HCT116 (cell line): ENCODE data around the gene PCSK9. TPM values are rescaled to one million over a fixed set of nuclear protein-coding genes. Genes with fewer than 3 reads are reported as not detected.

ENCODE experiments used
- ATAC-seq: fragments of 200-7000 bp; cut with Tn5 transposase; 2 replicates; pipeline ENCODE4 v1.9.1; 2020; ENCODE audit warnings: mild to moderate bottlenecking, moderate library complexity
- BruUV-seq: library from RNA; stranded (reverse); fragments of 400-500 nt; replicated peaks from 2 replicates; lab custom pipeline; 2021; lab: Mats Ljungman, UMichigan
- CTCF ChIA-PET: fragments of 300-600 bp; sonication (Branson Sonifier 250); formaldehyde crosslinking; loops from one replicate; lab custom pipeline; 2021; ENCODE audit warnings: antibody characterized with exemption; lab: Charles Lee
- POLR2A ChIA-PET: fragments of 300-600, 350-600 bp; sonication (Branson Sonifier 250); formaldehyde crosslinking; loops from one replicate; lab custom pipeline; 2021; ENCODE audit warnings: antibody characterized with exemption; lab: Charles Lee
- RAD21 ChIA-PET, 2 experiments: fragments of 300-600 bp; sonication (Branson Sonifier 250); formaldehyde crosslinking; loops; one replicate each; lab custom pipeline; 2023; ENCODE audit warnings: low total read pairs in 2 of 2; ENCODE audit not compliant: uncharacterized antibody in 2 of 2, unreplicated experiment in 2 of 2, low non-redundant PET in 1 of 2; lab: Charles Lee
- DNase-seq: peaks from one replicate; pipeline ENCODE4 v3.0.0-alpha.2; 2010; ENCODE audit warnings: low read depth, low spot score
- H2AFZ ChIP-seq: fragments of 200-600 bp; shearing (Covaris generic), sonication (generic); 2 replicates; pipeline ENCODE4 v1.6.1; 2017; ENCODE audit warnings: low read depth, mixed run types, mixed read lengths, antibody characterized with exemption, low read length; ENCODE audit not compliant: poor library complexity, severe bottlenecking
- H3K27ac ChIP-seq: 2 replicates; pipeline ENCODE4 v1.5.1; 2012; ENCODE audit warnings: low read depth, low read length
- H3K27me3 ChIP-seq: fragments of 200-600 bp; sonication (generic); 2 replicates; pipeline ENCODE4 v1.6.1; 2016; ENCODE audit warnings: mixed run types, low read length, mixed read lengths; ENCODE audit not compliant: insufficient read depth
- H3K36me3 ChIP-seq, 2 experiments: fragments of 200-500 bp in 1 of 2; fragments of 200-600 bp in 1 of 2; sonication (Bioruptor generic) in 1 of 2; sonication (generic) in 1 of 2; 2 replicates each; pipeline versions ENCODE4 v1.5.1 to v1.6.1; 2014 to 2016; ENCODE audit warnings: low read length in 2 of 2, inconsistent platforms in 1 of 2, mixed read lengths in 1 of 2, mixed run types in 1 of 2; ENCODE audit not compliant: insufficient read depth in 2 of 2, control insufficient read depth in 1 of 2
- H3K4me1 ChIP-seq, 2 experiments: fragments of 200-600 bp in 1 of 2; sonication (generic) in 1 of 2; 2 replicates each; pipeline versions ENCODE4 v1.5.1 to v1.6.1; 2012 to 2017; ENCODE audit warnings: low read length in 2 of 2, inconsistent platforms in 1 of 2, mild to moderate bottlenecking in 1 of 2, mixed read lengths in 1 of 2, mixed run types in 1 of 2, moderate library complexity in 1 of 2; ENCODE audit not compliant: insufficient read depth in 2 of 2, control insufficient read depth in 1 of 2
- H3K4me2 ChIP-seq: fragments of 200-600 bp; sonication (generic); 2 replicates; pipeline ENCODE4 v1.6.1; 2017; ENCODE audit warnings: mixed run types, low read length, mixed read lengths
- H3K4me3 ChIP-seq, 2 experiments: fragments of 200-600 bp in 1 of 2; sonication (generic) in 1 of 2; replicated peaks in 1 of 2; 2 replicates each; pipeline ENCODE4 v1.5.1; 2011 to 2016; ENCODE audit warnings: low read length in 2 of 2, control low read depth in 1 of 2, low read depth in 1 of 2, mild to moderate bottlenecking in 1 of 2, mixed read lengths in 1 of 2, mixed run types in 1 of 2
- H3K79me2 ChIP-seq: fragments of 200-600 bp; sonication (generic); 2 replicates; pipeline ENCODE4 v1.6.1; 2017; ENCODE audit warnings: mild to moderate bottlenecking, mixed run types, low read length, moderate library complexity, mixed read lengths; ENCODE audit not compliant: insufficient read depth
- H3K9ac ChIP-seq: fragments of 200-600 bp; sonication (generic); 2 replicates; pipeline ENCODE4 v1.6.1; 2016; ENCODE audit warnings: low read length, mixed read lengths
- H3K9me2 ChIP-seq: fragments of 200-600 bp; sonication (generic), shearing (Covaris generic); 2 replicates; pipeline ENCODE4 v1.6.1; 2017; ENCODE audit warnings: mixed run types, mild to moderate bottlenecking, moderate library complexity; ENCODE audit not compliant: insufficient read depth
- H3K9me3 ChIP-seq, 2 experiments: fragments of 200-500 bp in 1 of 2; fragments of 200-600 bp in 1 of 2; sonication (Bioruptor generic) in 1 of 2; sonication (generic) in 1 of 2; 2 replicates each; pipeline ENCODE4 v1.6.1; 2014 to 2017; ENCODE audit warnings: low read length in 2 of 2, mixed read lengths in 2 of 2, inconsistent platforms in 1 of 2, low read depth in 1 of 2, mild to moderate bottlenecking in 1 of 2, mixed run types in 1 of 2, moderate library complexity in 1 of 2; ENCODE audit not compliant: control insufficient read depth in 1 of 2, insufficient read depth in 1 of 2
- H4K20me1 ChIP-seq: fragments of 200-600 bp; sonication (generic), shearing (Covaris generic); 2 replicates; pipeline ENCODE4 v1.6.1; 2017; ENCODE audit warnings: mixed run types, mild to moderate bottlenecking, moderate library complexity; ENCODE audit not compliant: insufficient read depth
- CEBPB ChIP-seq: IDR thresholded peaks from 2 replicates; pipeline ENCODE4 v1.6.1; 2012; ENCODE audit warnings: low read depth
- ELF1 ChIP-seq: IDR thresholded peaks from 2 replicates; pipeline ENCODE4 v1.6.1; 2012; ENCODE audit warnings: low read depth, borderline replicate concordance
- JUND ChIP-seq: IDR thresholded peaks from 2 replicates; pipeline ENCODE4 v1.6.1; 2012
- RAD21 ChIP-seq: IDR thresholded peaks from 2 replicates; pipeline ENCODE4 v1.6.1; 2012; ENCODE audit warnings: low read depth, mild to moderate bottlenecking
- SIN3A ChIP-seq: IDR thresholded peaks from 2 replicates; pipeline ENCODE4 v1.6.1; 2012; ENCODE audit warnings: low read depth
- ZFX ChIP-seq: fragments of 450-650 bp; IDR thresholded peaks from 2 replicates; pipeline ENCODE4 v1.6.1; 2017
- intact Hi-C: fragments of 100-400 bp; cut with micrococcal nuclease; formaldehyde crosslinking; loops from 2 replicates; pipeline ENCODE4 v1.10.0; 2022
- total RNA-seq: library from RNA; stranded (reverse); gene quantifications from one replicate; pipeline ENCODE4 v1.2.1, GENCODE V29; 2021; ENCODE audit not compliant: unreplicated experiment
- TF ChIP-seq, protein P1 (sequence below): IDR thresholded peaks from 2 replicates; pipeline ENCODE4 v1.6.1; 2011; ENCODE audit warnings: mild to moderate bottlenecking, low read length, moderate library complexity; ENCODE audit not compliant: insufficient replicate concordance; ENCODE audit errors: extremely low read depth
- TF ChIP-seq, protein P2 (sequence below): IDR thresholded peaks from 2 replicates; pipeline ENCODE4 v1.6.1; 2012
- TF ChIP-seq, protein P3 (sequence below): IDR thresholded peaks from 2 replicates; pipeline ENCODE4 v1.6.1; 2012

The PCSK9 gene
- total RNA-seq, 1 experiment from 2014 or later, result 39.6 TPM

DNA sequence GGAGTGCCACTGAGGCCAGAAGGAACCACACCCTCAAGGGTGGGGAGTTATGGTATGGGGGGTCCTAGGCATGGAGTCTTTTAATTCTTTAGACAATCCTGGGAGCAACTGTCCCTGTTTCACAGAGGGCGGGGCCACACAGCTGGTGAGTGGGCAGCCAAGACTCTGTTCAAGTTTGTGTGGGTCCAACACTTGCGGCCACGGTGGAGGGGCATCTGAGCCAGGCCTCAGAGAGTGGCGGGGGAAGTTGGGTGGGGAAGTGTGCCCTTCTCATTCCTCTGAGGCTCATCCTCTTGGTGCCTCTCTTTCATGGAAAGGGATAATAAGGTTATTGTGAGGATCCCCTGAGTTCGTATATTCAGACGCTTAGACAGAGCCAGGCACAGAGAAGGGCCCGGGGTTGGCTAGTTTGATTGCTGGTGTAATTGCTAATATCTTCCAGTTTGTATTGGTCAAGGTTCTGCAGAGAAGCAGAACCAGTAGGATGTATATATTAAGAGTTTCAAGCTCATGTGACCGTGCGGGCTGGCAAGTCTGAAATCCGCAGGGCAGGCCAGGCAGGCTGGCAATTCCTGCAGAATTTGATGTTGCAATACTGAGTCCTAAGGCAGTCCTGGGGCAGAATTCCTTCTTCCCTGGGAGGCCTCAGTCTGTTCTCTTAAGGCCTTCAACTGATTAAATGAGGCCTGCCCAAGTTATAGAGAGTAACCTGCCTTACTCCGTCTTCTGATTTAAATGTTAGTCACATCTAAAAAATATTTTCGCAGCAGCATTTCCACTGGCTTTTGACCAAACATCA lies 15.9 kb downstream of the PCSK9 start:
- ATAC-seq (0 out of 2 replicates have a peak, but pooled peaks have one; percentile 16), DNase-seq (no peak)
- intact Hi-C loops, result no loop called here
- Histone ChIP-seq H3K79me2 (no peaks in the 10 kb centered on the region), H4K20me1 (no peaks in the 10 kb centered on the region), H2AFZ (no peak overlapping the region), H3K4me2 (no peak overlapping the region), H3K27ac (no peak overlapping the region), H3K27me3 (no peaks in the 10 kb centered on the region), H3K4me3 (no peak overlapping the region), H3K9me2 (no peaks in the 10 kb centered on the region), H3K9me3 (no peaks in the 10 kb centered on the region), H3K9ac (no peak overlapping the region), H3K4me1 (no peaks in the 10 kb centered on the region), H3K36me3 (peaks cover 0 to 13% of the 10 kb centered on the region in 2 experiments; a peak in 2 of 4 replicates)
- RAD21 ChIA-PET, result no interaction called here
- CTCF ChIA-PET, result no interaction called here
- POLR2A ChIA-PET, result no interaction called here
- BruUV-seq, result no TSS peak
- no peak for TF ChIP-seq ZFX
- TF ChIP-seq RAD21, result no peak
- TF ChIP-seq SIN3A, result no peak
- TF ChIP-seq CEBPB, result no peak
- TF ChIP-seq, protein P1, sequence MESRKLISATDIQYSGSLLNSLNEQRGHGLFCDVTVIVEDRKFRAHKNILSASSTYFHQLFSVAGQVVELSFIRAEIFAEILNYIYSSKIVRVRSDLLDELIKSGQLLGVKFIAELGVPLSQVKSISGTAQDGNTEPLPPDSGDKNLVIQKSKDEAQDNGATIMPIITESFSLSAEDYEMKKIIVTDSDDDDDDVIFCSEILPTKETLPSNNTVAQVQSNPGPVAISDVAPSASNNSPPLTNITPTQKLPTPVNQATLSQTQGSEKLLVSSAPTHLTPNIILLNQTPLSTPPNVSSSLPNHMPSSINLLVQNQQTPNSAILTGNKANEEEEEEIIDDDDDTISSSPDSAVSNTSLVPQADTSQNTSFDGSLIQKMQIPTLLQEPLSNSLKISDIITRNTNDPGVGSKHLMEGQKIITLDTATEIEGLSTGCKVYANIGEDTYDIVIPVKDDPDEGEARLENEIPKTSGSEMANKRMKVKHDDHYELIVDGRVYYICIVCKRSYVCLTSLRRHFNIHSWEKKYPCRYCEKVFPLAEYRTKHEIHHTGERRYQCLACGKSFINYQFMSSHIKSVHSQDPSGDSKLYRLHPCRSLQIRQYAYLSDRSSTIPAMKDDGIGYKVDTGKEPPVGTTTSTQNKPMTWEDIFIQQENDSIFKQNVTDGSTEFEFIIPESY, result no peak
- TF ChIP-seq JUND, result no peak
- TF ChIP-seq ELF1, result no peak
- TF ChIP-seq, protein P2, sequence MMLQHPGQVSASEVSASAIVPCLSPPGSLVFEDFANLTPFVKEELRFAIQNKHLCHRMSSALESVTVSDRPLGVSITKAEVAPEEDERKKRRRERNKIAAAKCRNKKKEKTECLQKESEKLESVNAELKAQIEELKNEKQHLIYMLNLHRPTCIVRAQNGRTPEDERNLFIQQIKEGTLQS, result no peak
- TF ChIP-seq, protein P3, sequence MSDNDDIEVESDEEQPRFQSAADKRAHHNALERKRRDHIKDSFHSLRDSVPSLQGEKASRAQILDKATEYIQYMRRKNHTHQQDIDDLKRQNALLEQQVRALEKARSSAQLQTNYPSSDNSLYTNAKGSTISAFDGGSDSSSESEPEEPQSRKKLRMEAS, result no peak
